NCI-H1417 (cell line): Measurements from ENCODE around the gene MED12.
"Not testable (repeated sequence)": the region's sequence is repeated elsewhere in the genome, so short reads cannot be mapped to it uniquely, and the experiment has no call there.

Experiments
- DNase-seq, 3 experiments: peaks; one replicate each; lab custom pipeline; 2025; lab: John Stamatoyannopoulos, UW

MED12 gene

DNA sequence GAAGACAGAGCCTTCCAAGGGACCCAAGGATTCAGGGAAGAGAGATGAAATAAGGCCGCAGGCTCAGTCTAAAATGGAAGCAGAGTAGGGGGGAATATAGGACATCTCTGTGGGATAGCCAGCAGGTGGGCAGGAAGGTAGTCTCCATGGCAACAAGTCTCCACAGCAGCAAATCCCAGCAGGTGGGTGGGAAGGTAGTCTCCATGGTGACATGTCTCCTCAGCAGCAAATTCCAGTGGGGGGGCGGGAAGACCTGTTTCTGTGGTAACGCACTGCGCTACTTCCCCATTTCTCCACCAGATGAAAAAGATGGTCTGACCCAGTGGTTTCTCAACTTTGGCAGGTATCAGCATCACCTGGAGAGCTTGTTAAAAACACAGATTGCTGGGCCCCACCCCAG lies 44.6 kb downstream of the MED12 start:
- peak in 2 of 3 experiments; percentile 69 to 86 for DNase-seq

DNA sequence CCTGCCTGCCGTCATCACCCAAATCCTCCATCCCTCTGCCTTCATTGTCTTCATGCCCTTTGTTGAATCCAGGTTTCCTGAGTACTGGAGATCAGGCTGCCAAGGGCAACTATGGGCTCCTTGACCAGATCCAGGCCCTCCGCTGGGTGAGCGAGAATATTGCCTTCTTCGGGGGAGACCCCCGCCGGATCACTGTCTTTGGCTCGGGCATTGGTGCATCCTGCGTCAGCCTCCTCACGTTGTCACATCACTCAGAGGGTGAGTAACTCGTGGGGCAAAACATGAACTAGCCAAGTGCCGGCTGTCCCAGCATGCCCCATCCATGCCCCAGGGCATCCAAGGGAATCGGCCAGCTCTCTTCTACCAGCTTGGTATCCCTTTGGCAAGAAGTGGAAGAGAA lies 45.7 kb downstream of the MED12 start:
- DNase-seq = no peak

DNA sequence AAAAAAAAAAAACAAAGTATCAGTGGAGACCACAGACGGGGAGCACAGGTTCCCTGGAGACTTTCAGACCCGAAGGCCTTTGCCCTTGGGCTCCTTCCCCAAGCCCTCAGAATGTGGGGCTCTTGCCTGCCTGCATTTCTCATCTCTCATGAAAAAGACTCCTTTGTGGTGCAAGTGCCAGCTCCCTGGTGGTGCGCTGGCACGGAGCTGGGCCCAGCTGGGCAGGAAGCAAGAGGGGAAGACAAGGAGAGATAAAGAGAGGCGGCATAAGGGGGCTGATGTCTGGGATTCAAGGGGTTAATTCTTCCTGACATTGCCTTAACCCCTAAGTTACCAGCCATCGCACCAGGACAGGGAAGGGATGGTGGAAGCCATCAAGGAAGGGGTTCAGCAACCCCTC lies 48.1 kb downstream of the MED12 start:
- DNase-seq = no peak

DNA sequence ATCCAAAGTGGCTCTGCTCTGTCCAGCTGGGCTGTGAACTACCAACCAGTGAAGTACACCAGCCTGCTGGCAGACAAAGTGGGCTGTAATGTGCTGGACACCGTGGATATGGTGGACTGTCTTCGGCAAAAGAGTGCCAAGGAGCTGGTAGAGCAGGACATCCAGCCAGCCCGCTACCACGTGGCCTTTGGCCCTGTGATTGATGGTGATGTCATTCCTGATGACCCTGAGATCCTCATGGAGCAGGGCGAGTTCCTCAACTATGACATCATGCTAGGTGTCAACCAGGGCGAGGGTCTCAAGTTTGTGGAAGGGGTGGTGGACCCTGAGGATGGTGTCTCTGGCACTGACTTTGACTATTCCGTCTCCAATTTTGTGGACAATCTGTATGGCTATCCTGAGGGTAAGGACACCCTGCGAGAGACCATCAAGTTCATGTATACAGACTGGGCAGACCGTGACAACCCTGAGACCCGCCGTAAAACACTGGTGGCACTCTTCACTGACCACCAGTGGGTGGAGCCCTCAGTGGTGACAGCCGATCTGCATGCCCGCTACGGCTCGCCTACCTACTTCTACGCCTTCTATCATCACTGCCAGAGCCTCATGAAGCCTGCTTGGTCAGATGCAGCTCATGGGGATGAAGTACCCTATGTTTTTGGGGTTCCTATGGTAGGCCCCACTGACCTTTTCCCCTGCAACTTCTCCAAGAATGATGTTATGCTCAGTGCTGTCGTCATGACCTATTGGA lies 48.8 kb downstream of the MED12 start:
- DNase-seq = no peak

DNA sequence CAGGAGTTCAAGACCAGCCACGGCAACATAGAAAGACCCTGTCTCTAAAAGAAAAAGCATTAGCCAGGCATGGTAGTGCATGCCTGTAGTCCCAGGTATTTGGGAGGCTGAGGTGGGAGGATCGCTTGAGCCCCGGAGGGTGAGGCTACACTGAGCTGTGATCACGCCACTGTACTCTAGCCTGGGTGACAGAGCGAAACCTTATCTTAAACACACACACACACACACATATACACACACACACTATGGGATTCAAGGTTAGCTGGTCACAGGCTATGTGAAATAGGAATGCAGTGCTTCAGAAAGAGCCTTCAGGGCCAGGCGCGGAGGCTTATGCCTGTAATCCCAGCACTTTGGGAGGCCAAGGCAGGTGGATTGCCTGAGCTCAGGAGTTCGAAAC lies 49.7 kb downstream of the MED12 start:
- DNase-seq = no peak

DNA sequence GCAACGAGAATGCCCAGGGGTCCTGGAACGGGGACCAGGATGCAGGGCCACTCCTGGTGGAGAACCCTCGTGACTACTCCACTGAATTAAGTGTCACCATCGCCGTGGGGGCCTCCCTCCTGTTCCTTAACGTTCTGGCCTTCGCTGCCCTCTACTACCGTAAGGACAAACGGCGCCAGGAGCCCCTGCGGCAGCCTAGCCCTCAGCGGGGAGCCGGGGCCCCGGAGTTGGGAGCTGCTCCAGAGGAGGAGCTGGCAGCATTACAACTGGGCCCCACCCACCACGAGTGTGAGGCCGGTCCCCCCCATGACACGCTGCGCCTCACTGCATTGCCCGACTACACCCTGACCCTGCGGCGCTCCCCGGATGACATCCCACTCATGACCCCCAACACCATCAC lies 51.2 kb downstream of the MED12 start:
- no peak for DNase-seq

DNA sequence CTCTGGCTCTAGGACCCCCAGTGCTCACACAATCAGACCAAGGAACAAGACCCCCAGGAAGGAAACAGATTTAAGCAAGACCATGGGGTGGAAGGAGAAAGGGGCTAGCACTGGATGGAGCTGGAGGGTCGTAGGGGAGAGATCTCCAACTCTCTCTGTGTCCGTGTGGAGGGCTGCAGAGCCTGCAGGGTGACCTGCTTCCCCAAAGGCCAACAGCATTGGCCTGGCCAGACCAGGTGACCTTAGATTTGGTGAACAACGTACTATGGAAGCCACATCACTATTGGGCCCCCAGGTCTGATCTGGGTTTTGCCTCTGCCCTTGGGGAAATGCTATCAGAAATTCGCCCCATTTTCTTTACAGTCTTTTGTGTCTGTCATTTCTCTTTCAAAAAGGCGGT lies 52.3 kb downstream of the MED12 start:
- no peak for DNase-seq

DNA sequence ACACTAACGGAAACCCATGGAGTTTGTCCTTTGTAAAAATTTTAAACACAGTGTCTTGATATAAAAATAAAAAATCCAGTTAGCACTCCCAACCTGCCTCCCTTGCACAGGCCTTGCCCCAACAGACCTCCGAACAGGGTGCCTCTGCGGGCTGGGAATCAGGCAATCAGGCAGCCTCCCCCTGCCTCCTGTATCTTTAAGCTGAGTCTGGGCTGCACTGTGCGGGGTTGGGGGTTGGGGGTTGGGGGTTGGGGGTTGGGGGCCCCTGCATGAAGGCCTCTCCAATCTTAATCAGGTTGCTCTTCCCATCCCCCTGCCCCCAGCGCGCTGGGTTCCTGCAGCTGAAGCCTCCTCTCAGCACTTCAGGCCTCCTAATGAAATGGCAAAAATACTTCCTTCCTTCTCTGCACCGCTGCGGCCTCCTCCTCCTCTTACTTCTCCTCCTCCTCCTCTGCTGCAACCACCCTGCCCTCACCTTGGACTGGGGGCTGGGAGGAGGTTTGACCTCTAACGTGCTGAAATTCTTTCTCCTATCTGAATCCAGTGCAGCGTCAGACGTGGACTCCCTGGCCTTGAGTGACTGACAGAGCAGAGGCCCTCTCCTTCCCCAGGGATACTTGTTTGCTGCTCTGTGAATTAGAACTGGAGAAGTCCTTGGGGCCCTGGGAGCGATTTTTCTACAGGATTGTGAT lies 52.9 kb downstream of the MED12 start:
- no peak for DNase-seq

DNA sequence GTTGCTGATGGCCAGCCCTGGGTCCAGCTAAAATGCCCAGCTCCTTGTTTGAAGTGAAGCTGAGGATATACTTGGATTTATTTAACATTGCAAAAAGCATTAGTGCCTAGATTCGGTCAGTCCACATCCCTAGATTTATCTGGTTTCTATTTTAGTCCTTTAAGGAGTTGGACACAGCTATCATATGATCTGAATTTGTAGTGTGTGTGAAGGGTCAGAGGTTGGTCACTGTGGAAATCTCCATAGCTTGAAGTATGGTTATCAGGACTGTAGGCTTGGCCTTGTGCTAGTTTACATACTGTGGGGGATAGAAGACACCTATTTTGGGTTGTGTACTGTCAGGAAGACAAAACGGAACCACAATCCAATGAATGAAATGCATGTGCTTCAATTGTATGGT lies 55.0 kb downstream of the MED12 start:
- no peak for DNase-seq

DNA sequence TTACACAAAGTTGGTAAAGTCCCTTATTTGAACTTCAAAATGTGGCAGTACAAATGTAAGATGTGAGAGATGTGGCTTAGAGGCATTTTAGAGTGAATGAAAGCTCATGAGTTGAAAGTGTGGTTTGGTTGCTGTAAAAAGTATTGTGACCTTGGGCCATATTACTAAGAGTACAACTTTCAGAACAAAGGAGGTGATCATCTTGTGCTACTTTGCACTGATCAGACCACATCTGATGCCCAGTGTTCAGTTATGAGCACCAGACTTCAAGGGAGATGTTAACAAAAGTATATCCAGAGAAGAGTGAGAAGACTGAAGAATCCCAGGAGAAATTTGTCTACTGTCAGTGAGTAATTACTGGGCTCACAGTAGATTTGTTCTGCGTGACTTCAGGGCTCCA lies 56.4 kb downstream of the MED12 start:
- no peak for DNase-seq

DNA sequence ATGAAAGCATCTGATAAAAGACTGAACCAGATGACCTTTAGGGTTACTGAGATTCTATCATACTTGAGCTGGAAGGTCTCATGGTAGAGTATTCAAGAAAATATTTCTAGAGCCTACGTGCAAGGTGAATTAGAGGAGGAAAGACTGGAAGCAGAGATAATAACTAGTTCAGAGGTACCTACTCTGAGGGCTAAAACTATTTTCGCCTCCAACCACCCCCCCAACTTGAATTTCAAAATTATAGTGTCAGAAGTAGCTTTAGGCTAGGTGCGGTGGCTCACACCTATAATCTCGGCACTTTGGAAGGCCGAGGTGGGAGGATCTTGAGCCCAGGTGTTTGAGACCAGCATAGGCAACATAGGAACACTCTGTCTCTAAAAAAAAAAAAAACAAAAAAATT lies 57.1 kb downstream of the MED12 start:
- DNase-seq = no peak

DNA sequence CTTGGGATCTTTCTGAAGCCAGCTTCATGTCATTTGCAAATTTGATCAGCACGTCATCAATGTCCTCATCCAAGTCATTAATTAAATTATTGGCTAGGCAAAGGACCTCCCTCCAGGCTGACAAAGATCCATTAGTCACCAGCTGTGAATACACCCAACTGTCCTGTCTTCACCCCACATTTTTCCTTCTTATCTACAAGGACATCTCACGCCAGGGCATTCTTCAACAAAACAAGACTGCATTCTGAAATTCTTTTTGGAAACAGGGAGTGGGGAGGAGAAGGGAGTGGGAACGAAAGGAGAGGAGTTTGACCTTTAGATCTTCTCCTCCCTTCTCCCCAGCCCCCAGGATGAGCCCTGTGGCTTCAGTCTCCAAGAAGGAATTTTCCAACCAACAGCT lies 58.9 kb downstream of the MED12 start:
- DNase-seq = no peak

DNA sequence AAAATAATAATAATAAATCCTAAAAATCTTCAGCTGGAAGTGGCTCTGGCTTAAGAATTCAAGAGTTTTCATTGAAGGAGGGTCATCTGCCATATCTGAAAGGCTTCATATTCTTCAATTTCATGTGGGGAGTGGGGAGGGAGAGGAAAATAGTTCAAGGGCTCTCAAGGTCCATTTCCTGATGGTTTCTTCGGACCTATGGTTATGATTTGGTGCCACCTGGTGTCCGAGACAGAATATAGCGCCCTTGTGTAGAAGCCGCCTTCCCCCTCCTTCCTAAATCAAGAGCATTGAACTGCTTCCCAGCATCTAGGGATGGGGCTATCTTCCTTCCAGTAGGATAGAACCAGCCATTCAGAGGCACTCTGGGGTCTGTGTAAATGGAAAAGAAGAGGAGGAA lies 60.5 kb downstream of the MED12 start:
- DNase-seq = peak; percentile 29 to 85 (median 54)

DNA sequence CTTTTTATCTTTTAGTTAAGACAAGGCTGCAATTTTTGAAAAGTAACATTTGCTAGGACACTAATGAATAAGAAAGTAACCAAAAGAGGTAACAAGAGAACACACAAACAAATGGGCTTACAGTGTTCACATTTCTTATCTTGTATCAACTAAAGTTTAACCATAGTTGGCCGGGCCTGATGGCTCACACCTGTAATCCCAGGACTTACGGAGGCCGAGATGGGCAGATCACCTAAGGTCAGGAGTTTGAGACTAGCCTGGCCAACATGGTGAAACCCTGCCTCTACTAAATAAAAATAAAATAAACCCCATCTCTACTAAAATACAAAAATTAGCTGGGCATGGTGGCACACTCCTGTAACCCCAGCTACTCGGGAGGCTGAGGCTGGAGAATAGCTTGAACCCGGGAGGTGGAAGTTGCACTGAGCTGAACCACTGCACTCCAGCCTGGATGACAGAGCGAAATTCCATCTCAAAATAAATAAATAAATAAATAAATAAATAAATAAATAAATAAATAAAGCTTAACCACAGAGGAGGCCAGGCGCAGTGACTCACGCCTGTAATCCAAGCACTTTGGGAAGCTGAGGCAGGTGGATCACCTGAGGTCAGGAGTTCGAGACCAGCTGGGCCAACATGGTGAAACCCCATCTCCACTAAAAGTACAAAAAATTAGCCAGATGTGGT lies 62.3 kb downstream of the MED12 start:
- DNase-seq = not testable (repeated sequence)

DNA sequence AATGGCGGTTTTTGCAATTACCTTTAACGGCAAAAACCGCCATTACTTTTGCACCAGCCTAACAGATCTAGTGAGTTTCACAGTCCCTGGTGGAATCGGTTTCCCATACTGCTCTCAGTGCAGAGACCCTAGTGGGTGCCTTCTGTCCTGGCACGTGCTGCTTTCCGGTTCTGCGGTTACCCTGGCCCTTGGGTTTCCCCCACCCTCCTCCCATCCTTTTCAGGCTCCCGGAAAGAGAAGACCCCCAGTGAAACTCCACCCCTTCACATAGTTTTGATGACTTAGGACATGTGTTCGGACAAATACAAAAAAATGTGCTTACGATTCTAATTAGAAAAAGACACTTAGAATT lies 63.1 kb downstream of the MED12 start:
- peak in 1 of 3 experiments; percentile 75 for DNase-seq

DNA sequence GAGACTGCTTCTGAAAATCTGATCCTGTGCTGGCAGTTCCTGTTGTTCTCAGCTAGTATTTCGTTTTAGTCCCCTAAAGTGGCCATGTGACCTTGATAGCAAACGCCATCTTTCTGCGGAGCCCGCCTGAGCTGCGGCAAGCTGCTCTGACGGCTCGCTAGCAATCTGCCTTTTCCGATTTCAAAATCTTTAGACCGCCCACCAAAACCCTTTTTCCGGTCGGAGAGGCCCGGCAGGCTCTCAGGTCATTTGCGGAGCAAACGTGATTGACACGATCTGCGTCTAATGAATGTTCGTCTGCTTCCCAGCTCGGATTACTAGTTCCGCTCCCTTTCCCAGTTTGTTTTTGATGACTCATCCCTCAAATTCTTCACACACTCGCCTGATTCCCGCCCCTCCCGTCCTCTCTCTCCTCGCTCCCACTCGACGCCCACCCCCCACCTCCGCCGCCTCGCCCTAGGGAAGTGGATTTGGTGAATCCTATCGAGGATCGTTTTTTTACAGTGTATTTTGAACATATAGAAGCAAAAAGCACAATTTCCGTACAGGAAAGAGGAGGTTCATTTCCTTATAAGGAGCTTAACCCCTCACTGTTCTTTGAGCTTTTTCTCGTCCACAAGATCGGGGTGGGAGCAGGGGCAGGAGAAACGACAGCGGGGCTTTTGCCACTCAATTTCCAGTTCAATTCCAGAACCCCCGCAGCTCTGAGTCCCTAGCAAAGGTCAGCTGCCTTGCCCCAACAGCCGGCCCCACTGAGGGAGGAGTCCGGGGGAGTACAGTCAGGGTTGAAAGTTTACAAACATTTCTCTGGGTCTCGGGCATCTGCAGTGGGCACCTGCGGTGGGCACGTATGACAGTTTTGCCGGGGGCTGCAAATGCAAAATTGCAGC lies 63.8 kb downstream of the MED12 start:
- peak; percentile 89 to 98 (median 91) for DNase-seq

DNA sequence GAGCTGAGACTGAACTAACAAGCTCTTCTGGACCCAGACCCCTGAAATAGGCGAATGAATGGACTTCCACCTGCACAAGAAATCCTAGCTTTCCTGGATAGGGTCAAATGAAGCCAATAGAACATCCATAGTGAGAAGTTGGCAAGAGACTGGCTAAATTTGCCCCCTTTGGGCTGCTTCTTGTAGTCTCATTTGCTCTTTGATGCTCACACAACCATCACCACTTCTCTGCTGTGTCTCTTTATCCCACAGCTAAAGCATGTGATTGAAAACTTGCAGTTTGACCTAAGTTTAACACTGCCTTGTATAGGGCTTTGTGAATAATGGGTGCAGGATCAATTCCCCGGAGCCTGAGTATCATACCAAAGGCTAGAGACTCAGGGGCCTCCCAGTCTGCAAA lies 64.5 kb downstream of the MED12 start:
- peak in 1 of 3 experiments; percentile 45 for DNase-seq

DNA sequence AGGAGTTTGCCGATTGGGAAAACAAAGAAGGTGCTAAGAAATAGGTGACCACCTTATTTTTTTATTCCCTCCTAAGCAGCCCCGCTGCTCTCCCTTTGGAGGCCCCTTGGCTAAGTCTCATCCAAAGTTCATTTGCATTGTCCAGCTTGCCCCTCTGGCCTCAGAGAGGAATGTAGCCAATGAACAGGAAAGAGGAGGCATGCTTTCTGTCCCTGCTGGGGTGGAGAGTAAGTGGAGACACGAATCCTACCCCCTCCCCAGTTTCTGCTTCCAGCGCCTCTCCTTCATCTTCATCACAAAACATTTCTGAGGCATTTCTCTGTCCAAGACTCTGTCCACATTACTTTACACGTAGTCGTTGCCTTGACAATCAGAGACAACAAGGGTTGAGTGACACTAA lies 64.9 kb downstream of the MED12 start:
- DNase-seq = no peak

DNA sequence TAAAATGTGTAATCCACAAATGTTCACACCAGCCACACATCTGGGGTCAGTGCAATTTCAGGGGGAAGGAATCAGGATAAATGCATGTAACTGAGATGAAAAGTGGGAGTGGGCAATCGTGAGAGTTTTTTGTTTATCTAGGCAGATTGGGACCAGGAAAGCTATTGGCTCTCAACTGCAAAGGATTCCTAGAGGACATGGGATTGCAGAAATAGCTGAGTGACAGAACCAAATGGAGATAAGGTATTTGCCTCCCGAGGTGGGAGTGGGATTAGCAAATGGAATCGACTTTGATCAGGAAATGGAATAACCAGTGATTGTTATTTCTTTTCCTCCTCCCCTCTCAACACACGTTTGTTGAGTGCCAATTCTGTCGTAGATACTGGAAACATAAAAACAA lies 65.7 kb downstream of the MED12 start:
- no peak for DNase-seq

DNA sequence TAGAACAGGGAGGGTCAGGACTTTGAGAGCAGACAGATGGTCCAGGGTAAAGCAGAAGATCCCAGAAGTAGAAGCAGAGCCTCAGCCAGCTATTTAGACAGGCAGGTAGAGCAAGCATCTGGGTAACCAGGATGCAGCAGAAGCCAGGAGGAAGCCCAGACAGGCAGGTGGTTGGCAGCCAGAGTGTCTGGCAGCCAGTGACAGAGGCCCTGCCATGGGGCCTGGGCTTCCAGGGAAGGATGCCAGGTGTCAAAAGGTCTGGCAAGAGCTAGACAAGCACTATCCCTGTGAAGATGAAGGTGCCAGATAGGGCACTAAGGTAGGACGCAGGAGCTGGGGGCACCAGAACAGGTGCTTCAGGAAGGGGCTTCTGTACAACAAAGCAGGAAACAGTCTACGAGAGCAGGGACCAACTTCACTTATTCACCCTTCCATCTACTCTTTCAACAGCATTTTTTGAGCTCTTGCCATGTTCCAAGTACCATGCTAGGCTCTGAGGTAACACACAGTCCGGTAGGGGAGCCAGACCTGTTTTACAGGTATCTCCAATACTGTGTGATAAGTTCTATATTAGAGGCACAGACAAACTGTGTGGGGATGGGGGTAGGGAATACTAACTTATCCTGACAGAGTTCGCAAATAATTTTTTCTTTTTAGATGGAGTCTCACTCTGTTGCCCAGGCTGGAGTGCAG lies 66.6 kb downstream of the MED12 start:
- peak in 2 of 3 experiments; percentile 13 to 21 for DNase-seq

DNA sequence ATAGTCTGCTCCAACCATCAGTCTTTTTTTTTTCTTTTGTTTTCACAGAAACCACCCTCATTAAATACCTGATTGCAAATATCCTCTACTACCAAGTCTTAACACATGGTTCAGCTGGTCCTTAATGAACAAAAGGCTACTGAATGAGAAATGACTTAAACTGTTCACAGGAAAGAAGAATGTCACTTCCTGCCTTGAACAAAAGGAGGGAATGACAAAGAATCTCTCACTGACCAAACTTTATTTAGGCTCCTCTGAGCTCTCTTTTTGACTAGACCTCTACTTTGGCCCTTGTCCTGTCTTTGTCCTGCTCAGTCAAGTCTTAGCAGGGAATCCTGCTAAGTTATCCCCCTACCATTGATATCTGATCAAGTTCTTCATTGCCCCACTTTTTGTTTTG lies 72.9 kb downstream of the MED12 start:
- DNase-seq = no peak
